Measurements from ENCODE around the gene PNO1.
"Not testable (repeated sequence)": the region's sequence is repeated elsewhere in the genome, so short reads cannot be mapped to it uniquely, and the experiment has no call there.

The PNO1 gene

GRCh38 chr2:68158134-68158447, 403 bp downstream of the PNO1 start:
- DNase-seq, result peak in 1 of 2 donors; percentile 23

GRCh38 chr2:68163641-68164040, 6.0 kb downstream of the PNO1 start:
- no peak for DNase-seq

DNA sequence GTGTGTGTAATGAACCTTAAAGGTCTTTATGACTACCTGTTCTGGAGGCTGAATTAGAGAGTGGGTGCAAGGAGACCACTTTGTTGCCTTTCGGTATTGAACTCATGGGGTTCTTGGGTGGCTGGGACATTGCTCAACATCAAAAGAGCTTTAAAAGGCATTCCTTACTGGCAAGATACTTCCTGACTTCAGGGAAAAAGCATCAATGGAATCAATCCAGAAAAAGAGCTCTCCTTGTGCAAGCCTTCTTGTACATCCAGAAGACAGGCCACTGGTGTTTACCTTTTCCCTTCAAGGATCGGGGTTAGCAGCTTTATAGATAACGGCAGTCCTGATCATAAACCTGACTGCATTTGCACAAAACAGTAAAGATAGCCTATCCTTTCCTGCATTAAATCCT, 9.5 kb downstream of the PNO1 start:
- no peak for DNase-seq

GRCh38 chr2:68169308-68169707, 11.6 kb downstream of the PNO1 start:
- no peak for DNase-seq

DNA sequence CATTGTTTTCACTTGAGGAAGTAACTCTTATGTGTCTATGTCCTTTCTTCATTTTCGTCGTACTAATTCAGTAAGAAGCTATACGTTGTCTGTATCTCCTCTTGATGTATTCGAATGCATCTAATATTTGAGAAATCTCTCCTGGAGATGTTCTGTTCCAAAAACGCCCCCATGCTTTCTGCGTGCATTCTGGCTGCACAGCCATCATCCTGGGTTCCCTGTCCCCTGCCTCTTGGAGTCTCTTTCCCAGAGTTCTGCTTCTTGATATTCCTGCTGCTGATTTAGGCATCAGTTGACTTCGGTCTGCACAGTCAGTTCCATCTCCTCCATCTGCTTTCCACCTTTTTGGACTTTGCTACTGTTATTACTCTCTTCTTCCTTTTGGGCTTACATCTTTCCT, 13.5 kb downstream of the PNO1 start:
- no peak for DNase-seq

DNA sequence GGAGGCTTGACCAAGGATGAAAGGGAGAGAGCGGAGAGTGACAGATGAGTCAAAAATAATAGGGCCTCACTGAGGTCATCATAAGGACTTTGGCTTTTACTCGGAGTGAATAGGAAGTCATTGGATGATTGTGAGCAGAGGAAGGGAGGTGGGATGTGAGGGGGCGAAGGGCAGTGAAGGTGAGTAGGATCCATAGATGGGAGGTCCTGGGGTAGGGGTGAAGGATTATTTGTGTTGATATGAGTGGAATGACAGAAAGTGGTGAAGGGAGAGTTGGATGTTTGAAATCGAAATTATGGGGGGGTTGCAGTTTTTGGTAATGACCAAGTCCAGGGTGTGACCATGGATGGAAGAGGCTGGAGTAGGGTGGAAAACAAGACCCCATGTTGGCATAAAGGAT, 14.0 kb downstream of the PNO1 start:
- no peak for DNase-seq

- DNase-seq, result no peak
These were observed 14.8 kb downstream of the PNO1 start for GRCh38 chr2:68172521-68172920.

- peak; percentile 74 to 79 for DNase-seq
These were observed 15.5 kb downstream of the PNO1 start for GRCh38 chr2:68172990-68173700.

GRCh38 chr2:68175210-68175609, 17.5 kb downstream of the PNO1 start:
- DNase-seq, result not testable (repeated sequence)

DNA sequence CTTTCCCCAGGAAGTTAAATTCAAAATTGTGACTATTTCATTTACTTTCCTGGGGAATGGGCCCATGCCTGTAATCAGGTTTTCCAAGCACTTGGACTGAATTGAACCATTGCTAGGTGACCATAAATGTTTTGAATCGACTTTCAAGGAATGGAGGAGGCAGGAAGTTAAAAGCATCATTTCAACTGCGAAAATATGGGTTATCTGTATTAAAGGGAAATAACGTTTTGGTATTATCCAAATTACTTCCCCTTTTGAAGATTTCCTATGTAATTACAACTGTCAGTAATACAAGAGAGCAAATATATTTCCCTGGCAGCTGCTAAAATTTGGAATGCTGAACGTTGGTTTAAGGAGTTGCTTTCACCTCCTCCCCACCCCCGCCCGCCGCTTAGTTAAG, 19.0 kb downstream of the PNO1 start:
- DNase-seq, result no peak

- no peak for DNase-seq
These were observed 19.9 kb downstream of the PNO1 start for GRCh38 chr2:68177541-68177940.

DNA sequence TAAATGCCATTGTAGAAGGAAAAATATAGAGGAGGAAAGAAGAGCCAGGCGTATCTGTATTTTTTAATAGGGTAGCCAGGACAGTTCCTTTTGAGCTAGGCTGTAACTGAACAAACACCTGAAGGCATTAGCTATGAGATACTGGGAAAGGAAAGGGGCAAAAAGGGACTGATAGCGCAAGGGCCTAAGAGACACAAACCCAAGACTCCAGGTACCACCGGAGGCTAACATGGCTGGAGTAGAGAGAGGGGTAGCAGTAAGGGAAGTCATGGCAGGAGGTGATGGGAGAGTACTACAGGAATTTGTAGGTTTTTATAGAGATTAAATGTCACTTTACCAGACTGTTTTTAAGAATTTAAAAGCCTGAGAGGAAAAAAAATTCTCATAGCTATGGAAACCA, 20.7 kb downstream of the PNO1 start:
- no peak for DNase-seq

DNA sequence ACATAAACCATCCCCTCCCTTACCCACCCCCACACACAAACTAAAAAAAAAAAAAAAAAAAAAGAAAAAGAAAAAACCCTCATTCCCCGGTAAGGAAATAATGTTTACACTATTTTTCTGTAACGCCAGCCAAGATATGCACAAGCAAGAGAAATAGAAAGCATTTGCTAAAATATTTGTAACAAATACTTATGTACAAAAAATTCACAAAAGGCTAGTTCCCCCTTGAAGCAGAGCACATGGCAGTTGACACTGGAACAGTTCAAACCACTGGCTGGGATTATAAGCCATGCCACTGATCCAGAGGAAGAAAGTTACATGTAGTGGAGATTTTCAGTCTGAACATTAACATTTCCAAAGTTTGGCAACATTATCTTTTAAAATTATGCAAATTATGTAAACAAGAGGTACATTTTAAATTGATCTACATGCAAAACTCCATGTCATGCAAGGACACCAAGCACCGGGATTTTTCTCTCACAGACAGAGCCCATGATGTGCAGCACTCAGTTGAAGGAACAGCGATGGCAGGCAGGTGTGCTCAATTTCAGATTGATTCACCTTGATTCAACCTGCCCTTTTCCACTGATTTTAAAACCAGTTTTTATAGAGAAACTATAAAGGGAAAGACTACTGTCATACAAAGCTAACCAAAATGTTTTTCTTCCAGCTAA, 21.4 kb downstream of the PNO1 start:
- no peak for DNase-seq

GRCh38 chr2:68182902-68183301, 25.2 kb downstream of the PNO1 start:
- DNase-seq, result no peak

GRCh38 chr2:68185541-68186164, 28.0 kb downstream of the PNO1 start:
- DNase-seq, result peak; percentile 49 to 84

DNA sequence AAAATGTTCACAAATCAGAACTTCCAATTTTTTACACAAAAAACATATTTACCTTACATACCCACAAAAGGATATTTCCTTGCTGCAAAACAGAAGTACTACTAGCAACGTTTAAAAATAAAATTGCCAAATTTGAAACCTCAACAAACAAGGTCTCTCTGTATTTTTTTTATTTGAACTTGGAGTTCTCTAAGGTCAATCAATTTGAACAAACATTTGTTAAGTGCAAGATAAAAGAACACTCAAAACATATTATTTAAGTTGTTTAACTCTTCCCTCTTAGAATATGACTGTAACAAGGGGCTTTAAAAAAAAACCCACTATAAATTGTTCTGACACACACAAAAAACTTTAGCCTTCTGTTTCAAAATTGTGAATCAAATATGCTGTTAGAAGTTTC, 29.6 kb downstream of the PNO1 start:
- no peak for DNase-seq

- no peak for DNase-seq
These were observed 31.1 kb downstream of the PNO1 start for GRCh38 chr2:68188831-68189230.

DNA sequence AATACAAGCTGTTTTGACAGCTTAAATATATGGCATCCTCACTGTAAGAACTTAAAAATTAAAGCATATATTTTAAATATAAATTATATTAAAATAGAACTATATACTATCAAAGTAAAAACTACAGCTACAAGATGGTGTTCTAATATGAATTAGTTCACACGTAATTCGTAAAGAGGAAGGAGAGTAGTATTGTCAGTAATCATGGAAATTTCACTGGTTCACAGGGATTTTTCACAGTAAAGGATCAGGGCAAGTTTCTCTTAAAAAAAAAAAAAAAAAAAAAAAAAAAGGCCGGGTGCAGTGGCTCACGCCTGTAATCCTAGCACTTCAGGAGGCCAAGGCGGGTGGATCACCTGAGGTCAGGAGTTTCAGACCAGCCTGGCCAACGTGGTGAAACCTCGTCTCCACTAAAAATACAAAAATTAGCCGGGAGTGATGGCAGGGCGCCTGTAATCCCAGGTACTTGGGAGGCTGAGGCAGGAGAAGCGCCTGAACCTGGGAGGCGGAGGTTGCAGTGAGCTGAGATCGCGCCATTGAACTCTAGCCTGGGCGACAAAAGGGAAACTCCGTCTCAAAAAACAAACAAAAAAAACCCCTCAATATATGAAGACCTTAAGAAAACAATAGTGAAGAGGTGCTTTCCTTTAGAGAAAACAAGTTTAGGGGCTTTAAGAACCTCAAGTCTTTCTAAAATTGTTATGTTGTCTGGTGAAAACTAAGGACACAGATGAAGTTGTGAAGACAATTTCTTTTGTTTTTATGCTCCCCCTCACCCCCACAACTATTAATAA, 32.5 kb downstream of the PNO1 start:
- DNase-seq, result peak; percentile 45 to 58

DNA sequence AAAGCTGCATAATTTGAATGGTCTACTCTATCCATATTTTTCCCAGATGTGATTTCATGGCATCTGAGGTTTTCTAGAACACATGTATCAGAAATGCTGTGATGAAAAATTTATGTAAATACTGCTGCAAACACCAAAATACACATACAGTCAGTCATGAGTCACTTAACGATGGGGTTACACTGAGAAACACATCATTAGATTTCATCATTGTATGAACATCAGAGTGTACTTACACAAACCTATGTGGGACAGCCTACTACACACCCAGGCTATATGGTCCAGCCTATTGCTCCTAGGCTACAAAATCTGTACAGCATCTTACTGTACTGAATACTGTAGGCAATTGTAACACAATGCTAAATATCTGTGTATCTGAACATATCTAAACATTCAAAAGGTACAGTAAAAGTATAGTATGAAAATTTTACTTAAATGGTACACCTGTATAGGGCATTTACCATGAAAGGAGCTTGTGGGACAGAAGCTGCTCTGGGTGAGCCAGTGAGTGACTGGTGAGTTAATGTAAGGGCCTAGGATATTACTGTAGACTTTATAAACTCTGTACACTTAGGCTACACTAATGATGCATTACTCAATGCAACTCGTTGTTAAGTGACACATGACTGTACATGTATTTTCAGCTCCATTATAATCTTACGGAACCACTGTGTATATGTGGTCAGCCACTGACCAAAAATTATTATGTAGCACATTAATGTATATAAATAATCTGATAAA, 33.5 kb downstream of the PNO1 start:
- DNase-seq, result peak; percentile 51 to 80

GRCh38 chr2:68193144-68193543, 35.5 kb downstream of the PNO1 start:
- no peak for DNase-seq

GRCh38 chr2:68193787-68194372, 36.2 kb downstream of the PNO1 start:
- DNase-seq, result no peak

DNA sequence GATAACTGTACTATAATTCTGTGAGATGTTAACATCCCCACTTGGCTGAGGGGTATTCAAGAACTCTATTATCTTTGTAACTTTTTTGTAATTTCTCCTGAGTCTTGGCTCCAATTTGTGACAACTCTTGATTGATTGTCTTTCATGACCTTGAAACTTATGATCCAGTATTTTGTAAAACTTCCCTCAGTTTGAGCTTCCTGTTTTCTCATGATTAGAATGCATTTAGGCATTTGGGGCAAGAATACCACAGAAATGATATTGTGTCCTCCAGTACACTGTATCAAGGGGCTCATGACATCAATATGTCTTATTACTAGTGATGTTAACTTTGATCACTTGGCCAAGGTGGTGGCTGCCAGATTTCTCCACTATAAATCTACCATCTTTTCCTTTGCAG, 37.4 kb downstream of the PNO1 start:
- peak in 1 of 2 donors; percentile 22 for DNase-seq

All from inflammatory macrophage treated with lipopolysaccharide for 1 hour (primary cell).